ENCODE results near the gene AUP1.

DNA sequence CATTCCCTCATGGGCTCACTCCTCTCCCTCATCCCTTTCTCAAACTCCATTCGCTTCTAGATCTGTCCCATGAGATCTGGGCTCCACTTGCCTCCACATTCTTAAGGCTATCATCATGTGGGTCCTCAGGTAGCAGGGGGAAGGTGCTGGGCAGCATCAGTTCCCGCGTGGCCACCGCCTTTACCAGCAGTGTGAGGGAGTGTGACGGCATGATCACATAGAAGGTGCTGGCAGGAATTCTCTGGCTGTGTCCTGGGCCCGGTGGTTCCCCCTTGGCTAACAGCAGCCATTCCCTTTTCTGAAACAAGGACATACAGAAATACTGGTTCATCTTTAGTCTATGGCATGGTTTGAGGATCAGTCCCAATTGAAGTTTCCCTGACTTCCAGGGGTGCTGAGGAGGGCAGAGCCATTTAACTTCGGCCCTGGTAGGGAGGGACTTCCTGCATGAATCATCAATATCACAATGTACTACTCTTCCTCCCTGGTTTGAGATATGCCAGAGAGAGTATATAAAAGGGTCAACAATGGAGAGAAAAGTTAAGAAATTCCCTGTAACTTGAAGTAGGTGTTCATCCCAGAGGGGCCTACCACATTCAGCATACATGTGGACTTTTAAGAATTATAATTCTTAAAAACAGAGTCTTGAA is 32.7 kb upstream of the AUP1 start:
- TF ChIP-seq ZFP3 (CRISPR knock-in tag; IDR thresholded peaks at IDR 0.05) (no peak), ARNTL (CRISPR knock-in tag; IDR thresholded peaks at IDR 0.05; ENCODE audit: borderline replicate concordance, low read depth) (no peak), ZFP30 (CRISPR knock-in tag; IDR thresholded peaks at IDR 0.05) (no peak), PATZ1 (CRISPR knock-in tag; IDR thresholded peaks at IDR 0.05; ENCODE audit: borderline replicate concordance) (no peak), ZC3H10 (CRISPR knock-in tag; IDR thresholded peaks at IDR 0.05) (no peak), TCF4 (CRISPR knock-in tag; IDR thresholded peaks at IDR 0.05; ENCODE audit: borderline replicate concordance) (no peak), ESRRG (CRISPR knock-in tag; IDR thresholded peaks at IDR 0.05) (no peak), CSDC2 (CRISPR knock-in tag; IDR thresholded peaks at IDR 0.05) (no peak), RARB (CRISPR knock-in tag; IDR thresholded peaks at IDR 0.05) (no peak), ISL1 (CRISPR knock-in tag; IDR thresholded peaks at IDR 0.05) (no peak)
- TF ChIP-seq, protein P1, sequence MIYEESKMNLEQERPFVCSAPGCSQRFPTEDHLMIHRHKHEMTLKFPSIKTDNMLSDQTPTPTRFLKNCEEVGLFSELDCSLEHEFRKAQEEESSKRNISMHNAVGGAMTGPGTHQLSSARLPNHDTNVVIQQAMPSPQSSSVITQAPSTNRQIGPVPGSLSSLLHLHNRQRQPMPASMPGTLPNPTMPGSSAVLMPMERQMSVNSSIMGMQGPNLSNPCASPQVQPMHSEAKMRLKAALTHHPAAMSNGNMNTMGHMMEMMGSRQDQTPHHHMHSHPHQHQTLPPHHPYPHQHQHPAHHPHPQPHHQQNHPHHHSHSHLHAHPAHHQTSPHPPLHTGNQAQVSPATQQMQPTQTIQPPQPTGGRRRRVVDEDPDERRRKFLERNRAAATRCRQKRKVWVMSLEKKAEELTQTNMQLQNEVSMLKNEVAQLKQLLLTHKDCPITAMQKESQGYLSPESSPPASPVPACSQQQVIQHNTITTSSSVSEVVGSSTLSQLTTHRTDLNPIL (CRISPR knock-in tag; IDR thresholded peaks at IDR 0.05; ENCODE audit: low read depth): no peak

Data from SK-N-SH treated with all-trans-retinoic acid at 6 μM for 48 hours (cell line).